Coronary artery (tissue), 2 donors: ENCODE data around the gene IRX4.

Experiments
- DNase-seq: peaks from one replicate; pipeline ENCODE4 v3.0.0-alpha.2; 2017; ENCODE audit warnings: low spot score
- H3K27ac ChIP-seq, 2 donors: fragments of 200-600 bp; sonication (generic); one replicate each; pipeline ENCODE4 v1.5.1; 2016 to 2019
- H3K4me3 ChIP-seq: fragments of 200-600 bp; sonication (generic); 2 replicates; pipeline ENCODE4 v1.5.1; 2016; ENCODE audit warnings: mild to moderate bottlenecking, moderate library complexity
- CTCF ChIP-seq: fragments of 200-600 bp; sonication (generic); IDR thresholded peaks from one replicate; pipeline ENCODE4 v1.5.1; 2019; ENCODE audit warnings: antibody characterized with exemption

Gene IRX4

GRCh38 chr5:1926071-1926440 is 43.3 kb upstream of the IRX4 start:
- DNase-seq = no peak
- Histone ChIP-seq H3K27ac (no peak overlapping the region), H3K4me3 (no peak overlapping the region)
- no peak for TF ChIP-seq CTCF

- H3K4me3 ChIP-seq = no peak overlapping the region
- no peak overlapping the region for H3K27ac ChIP-seq
- no peak for TF ChIP-seq CTCF
- peak; percentile 56 for DNase-seq
Observed at GRCh38 chr5:1925111-1926070, 42.7 kb upstream of the IRX4 start.

- DNase-seq = peak; percentile 58
Observed at GRCh38 chr5:1923766-1924165, 41.0 kb upstream of the IRX4 start.

GRCh38 chr5:1923341-1923740 is 40.6 kb upstream of the IRX4 start:
- DNase-seq = peak; percentile 16
- H3K27ac ChIP-seq = no peak overlapping the region
- no peak for TF ChIP-seq CTCF
- no peak overlapping the region for H3K4me3 ChIP-seq

More at GRCh38 chr5:1923766-1924165, 41.0 kb upstream of the IRX4 start:
- Histone ChIP-seq H3K27ac (no peak overlapping the region), H3K4me3 (no peak overlapping the region)
- TF ChIP-seq CTCF = no peak

- TF ChIP-seq CTCF = no peak
- Histone ChIP-seq H3K4me3 (no peak overlapping the region), H3K27ac (no peak overlapping the region)
- DNase-seq = peak; percentile 65
Observed at GRCh38 chr5:1921711-1922110, 39.0 kb upstream of the IRX4 start.

GRCh38 chr5:1919750-1920149 is 37.0 kb upstream of the IRX4 start:
- peak; percentile 33 for DNase-seq
- Histone ChIP-seq H3K27ac (no peak overlapping the region), H3K4me3 (no peak overlapping the region)
- no peak for TF ChIP-seq CTCF

GRCh38 chr5:1919209-1919566 is 36.5 kb upstream of the IRX4 start:
- Histone ChIP-seq H3K4me3 (no peak overlapping the region), H3K27ac (no peak overlapping the region)
- TF ChIP-seq CTCF = no peak
- peak; percentile 66 for DNase-seq
